Measurements from ENCODE around the gene MGA.

GRCh38 chr15:41637086-41637485 is 23.1 kb upstream of the MGA start:
- no peak for TF ChIP-seq CTCF (IDR thresholded peaks at IDR 0.05)
- TF ChIP-seq POLR2A (IDR thresholded peaks at IDR 0.05), result no peak

All from stomach (tissue), 4 donors.